ENCODE data around the gene TLCD4. TPM values are rescaled to one million over a fixed set of nuclear protein-coding genes. Genes with fewer than 3 reads are reported as not detected.

TLCD4 gene
- total and polyA plus RNA-seq, 2 of the 8 experiments (the other 6 are each of a cell fraction or from before 2014, with no cell fraction given) = 0.79 to 4.2 TPM

DNA sequence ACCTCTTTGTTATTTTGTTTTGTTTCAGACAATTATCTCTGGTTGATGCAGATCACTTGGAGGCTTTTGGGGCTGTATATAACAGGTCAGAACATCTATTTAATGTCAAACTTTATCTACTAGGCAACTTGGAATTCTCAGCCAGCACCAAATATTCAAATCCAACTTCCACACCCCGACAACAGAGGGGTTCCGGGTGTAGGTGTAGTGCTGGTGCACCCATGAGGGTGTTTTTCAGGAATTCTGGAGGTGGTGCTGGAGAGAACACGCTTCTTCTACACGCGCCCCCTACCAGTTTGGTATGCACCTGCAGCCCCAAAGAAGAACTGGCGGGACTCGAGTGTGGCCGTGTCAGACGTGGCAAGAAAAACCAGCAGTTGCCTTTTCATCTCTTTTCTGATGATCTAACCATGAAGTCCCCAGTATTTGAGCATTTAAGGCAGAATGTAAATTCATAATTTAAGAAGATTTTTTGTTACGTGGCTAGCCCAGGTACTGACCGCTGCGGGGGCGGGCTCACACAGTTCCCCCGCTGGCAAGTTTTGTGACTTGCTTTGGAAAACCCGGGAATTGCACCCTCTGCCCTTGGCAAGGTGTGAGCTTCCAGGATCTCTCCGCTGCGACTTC, 462 bp upstream of the TLCD4 start (continued):
- TF ChIP-seq MAX (IDR thresholded peaks at IDR 0.05) (peak; percentile 63; the same call in 1 of the 2 replicates), CBX8 (IDR thresholded peaks at IDR 0.05; ENCODE audit: borderline replicate concordance, low read depth, low read length) (no peak), RAD21 (IDR thresholded peaks at IDR 0.05 in 1 of 2, conservative IDR thresholded peaks at IDR 0.05 in 1 of 2; ENCODE audit: low read depth in 2 of 2, low read length in 2 of 2) (peak; percentile 35 to 62), EGR1 (IDR thresholded peaks at IDR 0.05; ENCODE audit: borderline replicate concordance, low read depth, low read length) (peak; percentile 81), FOSL1 (IDR thresholded peaks at IDR 0.05; ENCODE audit: insufficient read depth, low read depth, low read length) (no peak), EP300 (IDR thresholded peaks at IDR 0.05; ENCODE audit: borderline replicate concordance in 1 of 2, low read depth in 2 of 2, low read length in 2 of 2) (0 out of 3 replicates have a peak, but pooled peaks of 1 of the 2 experiments have one; percentile 34), USF2 (IDR thresholded peaks at IDR 0.05; ENCODE audit: low read length) (no peak), TEAD4 (IDR thresholded peaks at IDR 0.05; ENCODE audit: low read depth, low read length) (peak; percentile 86; the same call in 1 of the 2 replicates), SAP30 (IDR thresholded peaks at IDR 0.05; ENCODE audit: insufficient read depth, insufficient replicate concordance, low read length) (no peak)
- TF ChIP-seq, protein P1, sequence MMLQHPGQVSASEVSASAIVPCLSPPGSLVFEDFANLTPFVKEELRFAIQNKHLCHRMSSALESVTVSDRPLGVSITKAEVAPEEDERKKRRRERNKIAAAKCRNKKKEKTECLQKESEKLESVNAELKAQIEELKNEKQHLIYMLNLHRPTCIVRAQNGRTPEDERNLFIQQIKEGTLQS (IDR thresholded peaks at IDR 0.05; ENCODE audit: insufficient read depth, low read depth, low read length) = no peak
- TF ChIP-seq, protein P2, sequence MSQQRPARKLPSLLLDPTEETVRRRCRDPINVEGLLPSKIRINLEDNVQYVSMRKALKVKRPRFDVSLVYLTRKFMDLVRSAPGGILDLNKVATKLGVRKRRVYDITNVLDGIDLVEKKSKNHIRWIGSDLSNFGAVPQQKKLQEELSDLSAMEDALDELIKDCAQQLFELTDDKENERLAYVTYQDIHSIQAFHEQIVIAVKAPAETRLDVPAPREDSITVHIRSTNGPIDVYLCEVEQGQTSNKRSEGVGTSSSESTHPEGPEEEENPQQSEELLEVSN (IDR thresholded peaks at IDR 0.05) = 0 out of 2 replicates have a peak, but pooled peaks have one; percentile 25

All from H1 (cell line).